ENCODE measurements around the gene AK9.

DNA sequence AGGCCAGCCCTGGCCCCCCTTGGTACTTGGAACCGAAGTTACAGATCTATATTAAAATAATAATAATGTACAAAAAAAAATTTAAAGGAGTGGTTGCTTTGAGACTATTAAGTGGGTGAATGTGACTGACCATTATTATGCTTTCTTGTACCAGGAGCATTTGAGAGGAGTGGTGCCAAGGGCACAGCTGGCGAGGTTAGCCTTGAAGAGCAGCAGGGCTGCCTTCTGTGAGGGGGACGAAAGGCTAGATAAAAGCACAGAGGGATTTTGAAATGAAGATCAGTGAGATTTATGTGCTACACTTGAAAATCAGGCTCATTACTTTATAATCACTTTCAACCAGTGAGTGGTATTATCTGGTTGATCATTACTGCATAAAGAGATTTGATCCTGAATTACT, 48.7 kb upstream of the AK9 start:
- TF ChIP-seq, protein P1, sequence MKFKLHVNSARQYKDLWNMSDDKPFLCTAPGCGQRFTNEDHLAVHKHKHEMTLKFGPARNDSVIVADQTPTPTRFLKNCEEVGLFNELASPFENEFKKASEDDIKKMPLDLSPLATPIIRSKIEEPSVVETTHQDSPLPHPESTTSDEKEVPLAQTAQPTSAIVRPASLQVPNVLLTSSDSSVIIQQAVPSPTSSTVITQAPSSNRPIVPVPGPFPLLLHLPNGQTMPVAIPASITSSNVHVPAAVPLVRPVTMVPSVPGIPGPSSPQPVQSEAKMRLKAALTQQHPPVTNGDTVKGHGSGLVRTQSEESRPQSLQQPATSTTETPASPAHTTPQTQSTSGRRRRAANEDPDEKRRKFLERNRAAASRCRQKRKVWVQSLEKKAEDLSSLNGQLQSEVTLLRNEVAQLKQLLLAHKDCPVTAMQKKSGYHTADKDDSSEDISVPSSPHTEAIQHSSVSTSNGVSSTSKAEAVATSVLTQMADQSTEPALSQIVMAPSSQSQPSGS (IDR thresholded peaks at IDR 0.05; ENCODE audit: low read length): no peak
- no peak for TF ChIP-seq POLR2AphosphoS5 (IDR thresholded peaks at IDR 0.05; ENCODE audit: low read depth, low read length)
- TF ChIP-seq, protein P2, sequence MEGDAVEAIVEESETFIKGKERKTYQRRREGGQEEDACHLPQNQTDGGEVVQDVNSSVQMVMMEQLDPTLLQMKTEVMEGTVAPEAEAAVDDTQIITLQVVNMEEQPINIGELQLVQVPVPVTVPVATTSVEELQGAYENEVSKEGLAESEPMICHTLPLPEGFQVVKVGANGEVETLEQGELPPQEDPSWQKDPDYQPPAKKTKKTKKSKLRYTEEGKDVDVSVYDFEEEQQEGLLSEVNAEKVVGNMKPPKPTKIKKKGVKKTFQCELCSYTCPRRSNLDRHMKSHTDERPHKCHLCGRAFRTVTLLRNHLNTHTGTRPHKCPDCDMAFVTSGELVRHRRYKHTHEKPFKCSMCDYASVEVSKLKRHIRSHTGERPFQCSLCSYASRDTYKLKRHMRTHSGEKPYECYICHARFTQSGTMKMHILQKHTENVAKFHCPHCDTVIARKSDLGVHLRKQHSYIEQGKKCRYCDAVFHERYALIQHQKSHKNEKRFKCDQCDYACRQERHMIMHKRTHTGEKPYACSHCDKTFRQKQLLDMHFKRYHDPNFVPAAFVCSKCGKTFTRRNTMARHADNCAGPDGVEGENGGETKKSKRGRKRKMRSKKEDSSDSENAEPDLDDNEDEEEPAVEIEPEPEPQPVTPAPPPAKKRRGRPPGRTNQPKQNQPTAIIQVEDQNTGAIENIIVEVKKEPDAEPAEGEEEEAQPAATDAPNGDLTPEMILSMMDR (IDR thresholded peaks at IDR 0.05; ENCODE audit: control extremely low read depth in 1 of 3, insufficient read depth in 1 of 3, low read depth in 1 of 3, low read length in 3 of 3): no peak
- TF ChIP-seq POLR2A (IDR thresholded peaks at IDR 0.05; ENCODE audit: control extremely low read depth in 1 of 2, low read depth in 2 of 2, low read length in 2 of 2): no peak
- no peak for TF ChIP-seq EZH2 (IDR thresholded peaks at IDR 0.05; ENCODE audit: low read depth, low read length, severe bottlenecking)
- TF ChIP-seq, protein P3, sequence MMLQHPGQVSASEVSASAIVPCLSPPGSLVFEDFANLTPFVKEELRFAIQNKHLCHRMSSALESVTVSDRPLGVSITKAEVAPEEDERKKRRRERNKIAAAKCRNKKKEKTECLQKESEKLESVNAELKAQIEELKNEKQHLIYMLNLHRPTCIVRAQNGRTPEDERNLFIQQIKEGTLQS (IDR thresholded peaks at IDR 0.05; ENCODE audit: insufficient read depth, low read depth, low read length): no peak
- no peak for TF ChIP-seq SIN3A (conservative IDR thresholded peaks at IDR 0.05 in 1 of 2, IDR thresholded peaks at IDR 0.05 in 1 of 2; ENCODE audit: low read depth in 1 of 2, low read length in 2 of 2)
